OCI-LY3 (cell line): Measurements from ENCODE around the gene HSD11B1L.

Source experiments
- H2AFZ ChIP-seq: fragments of 200-600, 300-600 bp; shearing (Covaris generic); 2 replicates; pipeline ENCODE4 v1.6.0; 2014; ENCODE audit warnings: antibody characterized with exemption, low read depth, low read length
- H3K27ac ChIP-seq: fragments of 200-600, 300-600 bp; sonication (generic); 2 replicates; pipeline ENCODE4 v1.5.1; 2014; ENCODE audit warnings: mild to moderate bottlenecking, low read length, moderate library complexity, mixed read lengths
- H3K27me3 ChIP-seq: fragments of 200-600, 300-600 bp; sonication (generic); 2 replicates; pipeline ENCODE4 v1.6.1; 2014; ENCODE audit warnings: low read depth, low read length, mixed read lengths
- H3K36me3 ChIP-seq: fragments of 200-600, 300-600 bp; sonication (generic); replicated peaks from 2 replicates; pipeline ENCODE3; 2014; ENCODE audit warnings: low read depth, low read length, mixed read lengths
- H3K4me1 ChIP-seq: fragments of 300-600, 200-600 bp; sonication (generic); 2 replicates; pipeline ENCODE4 v1.6.1; 2014; ENCODE audit warnings: low read length, mixed read lengths
- H3K4me2 ChIP-seq: fragments of 200-600, 300-600 bp; sonication (generic); 2 replicates; pipeline ENCODE4 v1.6.1; 2014; ENCODE audit warnings: low read length, mixed read lengths
- H3K4me3 ChIP-seq: fragments of 300-600, 200-600 bp; sonication (generic); 2 replicates; pipeline ENCODE4 v1.5.1; 2014; ENCODE audit warnings: antibody characterized with exemption, mild to moderate bottlenecking, low read length, moderate library complexity
- H3K79me2 ChIP-seq: fragments of 300-600, 200-600 bp; shearing (Covaris generic); 2 replicates; pipeline ENCODE4 v1.6.1; 2014; ENCODE audit warnings: mild to moderate bottlenecking, low read length, mixed read lengths
- H3K9ac ChIP-seq: fragments of 300-600, 200-600 bp; shearing (Covaris generic); 2 replicates; pipeline ENCODE4 v1.6.0; 2014; ENCODE audit warnings: mild to moderate bottlenecking, low read length, moderate library complexity
- H3K9me3 ChIP-seq: fragments of 200-600, 300-600 bp; shearing (Covaris generic); 2 replicates; pipeline ENCODE4 v1.6.1; 2014; ENCODE audit warnings: low read length, mixed read lengths; ENCODE audit not compliant: insufficient read depth
- H4K20me1 ChIP-seq: fragments of 200-600, 300-600 bp; sonication (generic); 2 replicates; pipeline ENCODE4 v1.6.1; 2016; ENCODE audit warnings: low read length, mixed read lengths; ENCODE audit not compliant: insufficient read depth
- EZH2phosphoT487 ChIP-seq: fragments of 200-600 bp; shearing (Covaris generic); IDR thresholded peaks from 2 replicates; pipeline ENCODE4 v1.6.1; 2018; ENCODE audit warnings: antibody characterized with exemption, mixed run types, low read depth
- TF ChIP-seq, protein P1 (sequence below): fragments of 200-600, 300-600 bp; sonication (generic); IDR thresholded peaks from 2 replicates; pipeline ENCODE4 v1.5.1; 2014; ENCODE audit warnings: antibody characterized with exemption, low read length, low read depth

Gene HSD11B1L

DNA sequence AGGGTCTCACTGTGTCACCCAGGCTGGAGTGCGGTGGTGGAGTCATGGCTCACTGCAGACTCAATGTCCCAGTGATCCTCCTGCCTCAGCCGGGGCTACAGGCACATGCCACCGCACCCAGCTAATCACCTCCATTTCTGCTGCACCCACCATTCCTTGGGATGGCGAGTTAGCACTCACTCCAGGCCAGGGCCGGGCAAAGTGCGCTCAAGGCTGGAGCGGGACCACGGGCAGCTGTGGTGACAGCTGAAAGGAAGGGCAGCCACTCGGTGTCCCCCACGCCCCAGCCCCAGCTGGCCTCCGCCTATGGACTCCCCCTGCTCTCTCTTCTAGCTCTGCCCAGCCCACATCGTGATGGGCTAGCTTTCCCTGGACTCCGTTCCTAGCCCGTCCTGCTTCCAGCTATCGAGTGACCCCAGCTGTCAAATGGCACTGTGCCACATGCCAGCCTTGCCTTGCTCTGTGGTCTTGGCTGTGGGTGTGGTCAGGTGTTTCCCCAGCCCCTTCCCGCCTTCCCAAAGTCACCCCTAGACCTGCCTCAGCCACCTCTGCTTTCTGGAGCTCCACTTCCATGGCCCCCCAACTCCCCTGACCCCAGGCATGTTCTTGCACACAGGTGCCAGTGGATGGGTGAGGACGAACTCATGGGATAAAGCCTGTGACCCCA, 4.6 kb upstream of the HSD11B1L start:
- Histone ChIP-seq H3K4me1 (peaks cover 11% of the 10 kb centered on the region; the same call in 1 of the 2 replicates), H3K36me3 (peaks cover 17% of the 10 kb centered on the region), H3K4me2 (no peak overlapping the region), H4K20me1 (no peaks in the 10 kb centered on the region), H3K9ac (no peak overlapping the region), H3K27me3 (no peaks in the 10 kb centered on the region), H3K4me3 (no peak overlapping the region), H3K27ac (no peak overlapping the region), H3K79me2 (peaks cover 12% of the 10 kb centered on the region), H3K9me3 (no peaks in the 10 kb centered on the region), H2AFZ (no peak overlapping the region)
- no peak for TF ChIP-seq EZH2phosphoT487
- TF ChIP-seq, protein P1, sequence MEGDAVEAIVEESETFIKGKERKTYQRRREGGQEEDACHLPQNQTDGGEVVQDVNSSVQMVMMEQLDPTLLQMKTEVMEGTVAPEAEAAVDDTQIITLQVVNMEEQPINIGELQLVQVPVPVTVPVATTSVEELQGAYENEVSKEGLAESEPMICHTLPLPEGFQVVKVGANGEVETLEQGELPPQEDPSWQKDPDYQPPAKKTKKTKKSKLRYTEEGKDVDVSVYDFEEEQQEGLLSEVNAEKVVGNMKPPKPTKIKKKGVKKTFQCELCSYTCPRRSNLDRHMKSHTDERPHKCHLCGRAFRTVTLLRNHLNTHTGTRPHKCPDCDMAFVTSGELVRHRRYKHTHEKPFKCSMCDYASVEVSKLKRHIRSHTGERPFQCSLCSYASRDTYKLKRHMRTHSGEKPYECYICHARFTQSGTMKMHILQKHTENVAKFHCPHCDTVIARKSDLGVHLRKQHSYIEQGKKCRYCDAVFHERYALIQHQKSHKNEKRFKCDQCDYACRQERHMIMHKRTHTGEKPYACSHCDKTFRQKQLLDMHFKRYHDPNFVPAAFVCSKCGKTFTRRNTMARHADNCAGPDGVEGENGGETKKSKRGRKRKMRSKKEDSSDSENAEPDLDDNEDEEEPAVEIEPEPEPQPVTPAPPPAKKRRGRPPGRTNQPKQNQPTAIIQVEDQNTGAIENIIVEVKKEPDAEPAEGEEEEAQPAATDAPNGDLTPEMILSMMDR, result no peak

DNA sequence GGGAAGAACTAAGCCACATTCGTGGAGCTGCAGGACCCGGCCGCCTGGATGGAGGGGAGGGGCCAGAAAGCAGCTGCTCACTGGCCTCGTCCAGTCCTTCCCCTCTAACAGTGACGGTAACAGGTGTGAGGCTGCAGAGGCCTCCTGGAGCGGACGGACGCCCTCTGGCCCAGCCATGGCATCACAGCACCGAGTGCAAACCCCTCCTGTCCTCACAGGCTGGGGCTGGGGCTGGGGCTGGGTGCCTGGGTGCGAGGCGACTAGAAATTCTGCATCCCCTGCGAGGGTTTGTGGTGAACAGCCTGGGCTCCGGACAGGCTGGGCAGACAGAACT, 4.1 kb upstream of the HSD11B1L start:
- no peak for TF ChIP-seq EZH2phosphoT487
- TF ChIP-seq, protein P1, result no peak
- H3K9me3 ChIP-seq, result no peaks in the 10 kb centered on the region
- H3K27ac ChIP-seq, result no peak overlapping the region
- peaks cover 12% of the 10 kb centered on the region; the same call in 1 of the 2 replicates for H3K4me1 ChIP-seq
- no peak overlapping the region for H2AFZ ChIP-seq
- H4K20me1 ChIP-seq, result no peaks in the 10 kb centered on the region
- no peak overlapping the region for H3K9ac ChIP-seq
- H3K79me2 ChIP-seq, result peaks cover 12% of the 10 kb centered on the region
- peaks cover 14% of the 10 kb centered on the region for H3K36me3 ChIP-seq
- H3K4me2 ChIP-seq, result no peak overlapping the region
- no peaks in the 10 kb centered on the region for H3K27me3 ChIP-seq
- H3K4me3 ChIP-seq, result no peak overlapping the region

DNA sequence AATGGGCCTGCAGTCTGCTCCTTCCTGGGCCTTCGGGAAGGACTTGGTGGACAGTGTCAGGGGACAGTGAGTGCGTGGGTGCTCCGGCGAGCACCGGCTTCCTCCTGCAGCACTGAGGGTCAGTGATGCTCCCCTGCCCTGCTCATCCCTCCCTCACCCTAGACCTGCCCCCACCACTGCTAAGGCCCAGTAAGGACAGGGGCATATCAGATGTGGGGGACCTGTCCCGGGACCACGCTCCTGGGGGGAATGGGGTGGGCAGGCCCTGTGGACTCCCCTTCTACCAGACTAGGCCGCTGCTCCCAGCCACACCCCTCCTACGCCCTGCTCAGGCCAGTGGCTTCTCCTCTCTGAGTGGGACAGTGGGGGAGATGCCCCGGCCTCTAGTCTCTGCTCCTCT, 3.7 kb upstream of the HSD11B1L start:
- Histone ChIP-seq H3K9me3 (no peaks in the 10 kb centered on the region), H3K27ac (no peak overlapping the region), H3K27me3 (no peaks in the 10 kb centered on the region), H3K9ac (no peak overlapping the region), H4K20me1 (no peaks in the 10 kb centered on the region), H3K79me2 (peaks cover 12% of the 10 kb centered on the region), H3K4me1 (peaks cover 12% of the 10 kb centered on the region; the same call in 1 of the 2 replicates), H3K36me3 (peaks cover 11% of the 10 kb centered on the region), H3K4me2 (no peak overlapping the region), H2AFZ (no peak overlapping the region), H3K4me3 (no peak overlapping the region)
- TF ChIP-seq EZH2phosphoT487, result no peak
- TF ChIP-seq, protein P1, result no peak

DNA sequence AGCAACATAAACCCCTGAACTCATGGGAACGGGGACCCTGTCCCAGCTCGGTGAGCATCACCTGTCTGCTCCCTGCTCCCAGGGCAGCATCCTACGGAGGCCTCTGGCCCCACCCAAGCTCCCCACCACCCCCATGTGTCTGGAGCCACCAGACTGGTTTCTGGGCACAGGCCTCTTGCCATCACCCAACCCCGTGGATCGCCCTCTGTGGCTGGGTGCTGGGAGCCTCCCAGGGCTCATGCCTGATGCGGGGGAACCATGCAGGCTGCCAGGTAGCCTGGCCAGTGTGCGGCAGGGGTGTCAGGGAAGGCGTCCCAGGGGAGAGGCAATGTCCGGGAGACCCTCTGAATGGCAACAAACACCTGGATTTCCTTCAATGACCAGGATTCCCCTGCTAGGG, 3.2 kb upstream of the HSD11B1L start:
- no peak overlapping the region for H3K4me3 ChIP-seq
- no peaks in the 10 kb centered on the region for H3K9me3 ChIP-seq
- H3K4me2 ChIP-seq, result no peak overlapping the region

More for the DNA sequence above, 3.2 kb upstream of the HSD11B1L start:
- Histone ChIP-seq H3K4me1 (peaks cover 12% of the 10 kb centered on the region; the same call in 1 of the 2 replicates), H3K27ac (no peak overlapping the region), H3K27me3 (no peaks in the 10 kb centered on the region), H4K20me1 (no peaks in the 10 kb centered on the region), H2AFZ (no peak overlapping the region), H3K79me2 (peaks cover 12% of the 10 kb centered on the region), H3K9ac (no peak overlapping the region), H3K36me3 (peaks cover 11% of the 10 kb centered on the region)
- TF ChIP-seq EZH2phosphoT487, result no peak
- TF ChIP-seq, protein P1, result no peak
